ENCODE measurements around the gene VAMP1.
"Not testable (repeated sequence)": the region's sequence is repeated elsewhere in the genome, so short reads cannot be mapped to it uniquely, and the experiment has no call there.

VAMP1 gene, protein sequence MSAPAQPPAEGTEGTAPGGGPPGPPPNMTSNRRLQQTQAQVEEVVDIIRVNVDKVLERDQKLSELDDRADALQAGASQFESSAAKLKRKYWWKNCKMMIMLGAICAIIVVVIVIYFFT

DNA sequence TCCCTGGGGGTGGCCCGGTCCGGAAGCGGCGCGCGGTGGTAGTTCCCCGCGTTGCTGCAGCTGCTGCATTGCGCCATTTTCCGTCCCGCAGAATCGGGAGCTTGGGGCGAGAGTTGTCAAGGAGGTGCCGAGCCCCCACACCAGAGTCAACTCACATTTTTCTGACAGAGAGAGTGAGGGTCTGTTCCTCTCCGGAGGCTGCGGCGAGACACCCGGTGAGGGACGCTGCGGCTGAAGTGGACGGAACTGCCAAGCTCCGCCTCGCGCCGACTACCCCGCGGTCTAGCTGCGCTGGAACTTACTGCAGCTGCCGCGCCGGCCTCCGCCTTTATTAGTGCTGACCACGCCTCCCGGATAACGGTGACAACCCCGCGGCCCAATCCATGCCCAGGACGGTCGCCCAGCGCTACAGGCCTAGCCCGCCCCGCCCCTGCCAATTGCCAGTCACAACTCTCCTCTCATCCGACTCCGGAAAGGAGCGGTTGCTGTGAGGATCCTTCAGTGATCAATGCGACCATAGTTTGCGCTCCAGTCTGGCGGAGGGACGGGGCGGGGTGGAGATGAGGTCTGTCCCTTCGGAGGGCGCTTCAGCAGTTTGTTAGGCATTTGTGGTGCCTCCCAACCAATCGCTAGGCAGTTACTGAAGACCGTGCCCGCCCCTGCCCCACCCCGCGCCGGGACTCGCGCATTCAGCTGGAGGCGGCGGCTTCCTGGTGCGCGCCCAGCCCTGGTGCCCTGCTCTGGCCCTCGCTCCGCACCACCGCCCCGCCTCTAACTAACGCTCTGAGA lies at the start of gene VAMP1:
TSS of gene VAMP1 (minus strand) at position 303 of the 789 bp plus-strand sequence. CDS start at position 157, 146 bp downstream.
- peak; percentile 90 to 91 for DNase-seq (ENCODE audit: low read depth in 2 of 2)

DNA sequence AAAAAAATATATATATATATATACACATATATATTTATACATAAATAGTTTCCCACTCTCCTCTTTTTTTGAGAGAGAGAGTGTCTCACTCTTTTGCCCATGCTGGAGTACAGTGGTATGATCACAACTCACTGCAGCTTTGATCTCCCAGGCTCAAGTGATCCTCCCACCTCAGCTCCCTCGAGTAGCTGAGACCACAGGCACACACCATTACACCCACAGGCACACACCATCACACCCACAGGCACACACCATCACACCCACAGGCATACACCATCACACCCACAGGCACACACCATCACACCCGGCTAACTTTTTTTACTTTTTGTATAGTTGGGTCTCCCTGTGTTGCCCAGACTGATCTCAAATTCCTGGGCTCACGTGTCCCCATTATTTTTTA lies 49.7 kb upstream of the VAMP1 start:
- DNase-seq (ENCODE audit: low read depth in 2 of 2) = no peak

DNA sequence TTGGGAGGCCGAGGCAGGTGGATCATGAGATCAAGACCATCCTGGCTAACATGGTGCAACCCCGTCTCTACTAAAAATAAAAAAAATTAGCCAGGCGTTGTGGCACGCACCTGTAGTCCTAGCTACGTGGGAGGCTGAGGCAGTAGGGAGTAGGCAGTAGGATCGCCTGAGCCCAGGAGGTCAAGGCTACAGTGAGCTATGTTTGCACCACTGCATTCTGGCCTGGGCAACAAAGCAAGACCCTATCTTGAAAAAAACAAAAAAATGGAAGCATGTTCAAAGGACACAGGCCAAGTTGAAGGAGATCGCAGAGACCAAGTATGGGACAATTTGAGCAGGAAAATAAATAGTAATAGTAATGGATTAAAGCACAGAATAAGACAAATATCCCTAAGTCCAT lies 37.6 kb upstream of the VAMP1 start:
- no peak for DNase-seq (ENCODE audit: low read depth in 2 of 2)

DNA sequence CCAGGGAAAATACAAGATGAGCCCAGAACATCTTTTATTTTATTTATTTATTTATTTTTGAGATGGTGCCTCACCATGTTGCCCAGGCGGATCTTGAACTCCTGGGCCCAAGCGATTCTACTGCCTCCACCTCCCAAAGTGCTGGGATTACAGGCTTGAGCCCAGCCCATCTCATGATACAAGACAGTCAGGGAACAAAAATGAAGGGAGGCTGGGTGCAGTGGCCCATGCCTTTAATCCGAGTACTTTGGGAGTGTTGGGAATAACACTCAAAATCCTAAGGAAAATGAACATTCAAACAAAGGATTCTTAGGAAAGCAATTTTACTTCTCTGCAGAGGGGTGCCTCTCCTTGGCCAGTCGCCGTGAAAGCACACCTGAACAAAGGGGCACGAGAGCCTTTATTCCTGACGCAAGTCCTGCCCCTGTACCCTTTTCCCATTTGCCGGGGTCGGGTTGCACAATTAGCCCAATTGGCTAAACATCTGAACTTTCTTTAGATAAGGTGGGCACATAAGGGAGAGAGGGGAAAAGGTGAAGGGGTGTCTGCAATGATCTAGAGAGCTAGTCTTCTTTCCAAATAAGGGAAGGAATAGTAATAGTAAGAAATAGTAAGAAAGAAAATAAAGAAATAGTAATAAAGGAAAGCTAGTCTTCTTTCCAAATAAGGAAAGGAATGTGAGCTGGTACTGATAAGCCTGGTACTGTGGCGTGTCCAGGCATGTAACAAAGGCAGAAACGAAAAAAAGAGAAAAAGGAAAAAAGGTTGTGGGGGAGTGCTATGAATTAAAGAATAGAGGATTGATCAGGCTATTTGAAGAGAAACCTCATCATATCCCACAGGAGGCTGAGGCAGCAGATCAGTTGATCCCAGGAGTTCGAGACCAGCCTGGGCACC lies 36.9 kb upstream of the VAMP1 start:
- DNase-seq (ENCODE audit: low read depth in 2 of 2) = no peak

DNA sequence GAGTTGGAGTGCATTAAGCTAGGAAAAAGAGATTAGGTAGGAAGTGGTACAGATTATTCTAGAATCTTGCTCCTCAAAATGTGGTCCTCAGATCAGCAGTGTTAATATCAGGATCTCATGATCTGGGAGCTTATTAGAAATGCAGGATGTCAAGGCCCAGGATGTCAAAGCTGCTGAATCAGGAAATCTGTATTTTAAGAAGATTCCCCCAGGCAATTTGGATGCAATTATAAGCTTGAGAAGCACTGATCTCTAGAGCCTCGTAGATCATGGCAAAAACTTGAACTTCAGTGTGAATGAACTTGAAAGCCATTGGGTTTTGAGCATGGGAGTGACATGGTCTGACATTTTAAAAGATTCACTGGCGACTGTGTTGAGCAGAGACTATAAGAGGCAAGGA lies 30.0 kb upstream of the VAMP1 start:
- DNase-seq (ENCODE audit: low read depth in 2 of 2) = no peak

DNA sequence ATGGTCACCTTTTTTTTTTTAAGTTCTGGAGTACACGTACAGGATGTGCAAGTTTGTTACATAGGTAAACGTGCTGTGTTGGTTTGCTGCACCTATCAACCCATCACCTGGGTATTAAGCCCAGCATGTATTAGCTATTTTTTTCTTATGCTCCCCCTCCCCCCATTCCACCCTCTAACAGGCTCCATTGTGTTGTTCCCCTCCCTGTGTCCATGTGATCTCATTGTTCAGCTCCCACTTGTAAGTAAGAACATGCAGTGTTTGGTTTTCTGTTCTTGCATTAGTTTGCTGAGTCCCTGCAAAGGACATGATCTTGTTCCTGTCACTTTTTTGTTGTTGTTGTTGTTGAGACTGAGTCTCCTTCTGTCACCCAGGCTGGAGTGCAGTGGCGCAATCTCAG lies 26.8 kb upstream of the VAMP1 start:
- DNase-seq (ENCODE audit: low read depth in 2 of 2) = not testable (repeated sequence)

DNA sequence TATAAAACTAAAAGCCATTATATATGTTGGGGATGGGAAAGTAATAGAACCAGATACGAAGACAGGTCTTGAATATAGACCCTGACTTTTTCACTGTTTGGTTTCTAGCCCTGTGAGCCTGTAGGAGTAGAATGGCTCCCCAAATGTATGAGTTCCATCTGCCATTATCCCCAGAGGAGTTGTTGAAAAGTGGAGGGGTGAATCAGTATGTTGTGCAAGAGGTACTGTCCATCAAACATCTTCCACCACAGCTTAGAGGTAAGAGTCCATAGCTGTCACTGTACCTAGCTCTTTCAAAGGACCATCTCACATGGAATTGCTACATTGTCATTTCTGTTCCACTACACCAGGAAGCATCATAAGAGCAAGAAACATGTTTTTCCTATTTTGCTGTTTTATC lies 24.5 kb upstream of the VAMP1 start:
- DNase-seq (ENCODE audit: low read depth in 2 of 2) = no peak

DNA sequence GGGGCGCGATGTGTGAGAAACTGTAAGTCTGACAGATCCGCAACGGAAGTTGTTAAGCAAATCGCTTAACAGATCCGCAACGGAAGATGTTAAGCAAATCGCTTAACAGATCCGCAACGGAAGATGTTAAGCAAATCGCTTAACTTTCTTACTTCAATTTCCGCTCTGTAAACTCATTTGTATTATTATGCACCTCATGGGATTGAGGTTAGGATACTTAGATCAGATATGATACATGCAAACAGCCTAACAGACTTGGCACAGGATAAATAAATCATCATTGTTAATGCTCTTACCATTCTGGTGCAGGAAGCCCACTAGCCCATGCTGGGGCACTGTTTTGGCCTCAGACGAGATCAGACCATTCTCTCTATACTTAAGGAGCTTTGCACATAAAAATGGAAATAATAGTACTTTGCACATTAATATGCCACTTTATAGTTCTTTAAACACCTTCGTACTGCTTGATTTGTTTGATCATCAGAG lies 23.8 kb upstream of the VAMP1 start:
- DNase-seq (ENCODE audit: low read depth in 2 of 2) = no peak

DNA sequence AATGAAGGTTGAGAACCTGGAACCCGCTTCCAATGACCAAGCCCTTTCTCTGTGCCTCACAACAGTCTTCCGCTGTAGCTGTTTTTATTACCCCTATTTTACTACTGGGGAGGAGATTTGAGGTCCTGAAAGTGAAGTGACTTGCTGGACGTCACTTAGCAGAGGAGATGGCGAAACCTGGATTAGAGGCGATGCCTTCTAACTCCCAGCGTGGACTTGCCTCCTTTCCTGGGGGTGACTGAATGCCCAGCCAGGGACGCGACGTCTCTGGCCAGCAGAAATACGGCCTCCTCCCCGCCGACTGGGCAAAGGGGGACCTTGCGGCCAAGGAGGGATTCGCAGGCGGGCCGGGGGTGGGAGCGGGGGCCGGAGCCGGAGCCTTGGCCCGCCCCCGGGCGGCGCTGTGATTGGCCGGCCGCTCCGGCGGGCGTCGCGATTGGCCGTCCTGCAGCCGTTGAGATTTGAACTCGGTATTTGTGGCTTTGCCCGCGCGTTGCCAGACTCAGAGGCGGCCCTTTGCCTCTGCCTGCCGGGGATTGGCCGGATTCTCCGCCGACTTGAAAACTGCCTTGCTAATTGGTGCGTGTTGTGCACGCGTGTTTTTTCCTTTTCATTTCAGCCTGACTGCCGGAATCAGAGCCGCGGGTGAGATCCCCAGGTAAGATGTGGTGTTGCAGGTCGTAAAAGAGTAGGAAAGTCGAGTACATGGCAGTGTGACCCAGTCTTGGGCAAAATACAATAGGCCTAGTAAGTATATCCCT lies 23.2 kb upstream of the VAMP1 start, which contains the start of gene NCAPD2:
TSS of gene NCAPD2 (plus strand) at position 606 of the 761 bp plus-strand sequence. CDS start 997 bp downstream, outside the sequence.
- DNase-seq (ENCODE audit: low read depth in 2 of 2) = peak; percentile 85 to 93

DNA sequence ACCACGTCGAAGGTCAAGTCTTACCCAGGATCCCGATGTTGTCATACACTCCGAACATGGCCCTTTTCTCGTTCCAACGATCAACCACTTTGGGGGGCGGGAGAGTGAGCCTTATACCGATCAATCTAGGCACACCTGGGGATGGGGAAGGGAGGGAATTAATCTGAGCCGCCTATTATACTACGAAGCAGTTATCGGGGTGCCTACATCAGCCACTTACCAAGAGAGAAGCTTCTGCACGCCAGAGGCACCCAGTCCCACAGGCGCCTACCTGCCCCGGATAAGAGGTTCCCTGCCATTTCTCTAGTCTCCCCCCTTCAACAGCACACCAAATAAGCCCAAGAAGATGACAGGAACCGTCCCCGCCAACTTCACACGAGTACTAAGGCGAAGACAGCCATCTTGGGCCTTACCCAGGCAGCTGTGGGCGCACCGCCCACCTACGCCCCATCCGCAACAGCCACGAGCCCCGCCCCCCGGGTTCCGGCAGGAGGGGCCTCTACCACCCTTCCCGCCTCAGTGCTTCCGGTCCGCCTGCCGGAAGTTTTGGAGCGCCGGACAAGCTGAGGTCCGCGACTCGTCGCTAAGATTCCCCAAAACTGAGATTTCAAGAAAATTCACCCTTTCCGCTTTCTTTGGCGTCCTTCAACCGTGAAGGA lies 22.5 kb upstream of the VAMP1 start, which contains the start of gene MRPL51:
TSS of gene MRPL51 (minus strand) at position 425 of the 659 bp plus-strand sequence. CDS start at position 299, 126 bp downstream.
- peak; percentile 87 to 95 for DNase-seq (ENCODE audit: low read depth in 2 of 2)

DNA sequence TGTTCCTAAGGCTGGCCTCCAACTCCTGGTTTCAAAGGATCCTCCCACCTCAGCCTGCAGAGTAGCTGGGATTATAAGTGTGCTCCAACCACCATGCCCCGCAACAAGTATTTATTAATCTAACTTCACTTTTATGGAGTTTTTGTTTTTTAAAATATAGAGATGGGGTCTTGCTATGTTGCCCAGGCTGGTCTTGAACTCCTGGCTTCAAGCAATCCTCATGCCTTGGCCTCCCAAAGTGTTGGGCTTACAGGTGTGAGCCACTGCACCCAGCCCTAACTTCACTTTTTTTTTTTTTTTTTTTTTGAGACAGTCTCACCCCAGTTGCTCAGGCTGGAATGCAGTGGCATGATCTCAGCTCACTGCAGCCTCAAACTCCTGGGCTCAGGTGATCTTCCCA lies 20.2 kb upstream of the VAMP1 start:
- not testable (repeated sequence) for DNase-seq (ENCODE audit: low read depth in 2 of 2)

DNA sequence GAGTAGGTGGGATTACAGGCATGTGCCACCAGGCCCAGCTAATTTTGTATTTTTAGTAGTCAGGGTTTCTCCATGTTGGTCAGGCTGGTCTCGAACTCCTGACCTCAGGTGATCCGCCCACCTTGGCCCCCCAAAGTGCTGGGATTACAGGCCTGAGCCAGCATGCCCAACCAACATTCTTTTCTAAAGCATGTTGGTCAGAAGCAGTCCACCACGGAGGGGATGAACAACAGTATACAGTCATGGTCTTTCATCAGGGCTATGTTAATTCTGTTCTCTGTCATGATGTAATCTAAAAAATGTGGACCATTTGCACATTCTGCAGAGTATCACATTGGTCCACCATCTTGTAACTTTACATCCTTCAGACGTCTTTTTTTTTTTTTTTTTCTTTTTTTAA lies 19.0 kb upstream of the VAMP1 start:
- no peak for DNase-seq (ENCODE audit: low read depth in 2 of 2)

DNA sequence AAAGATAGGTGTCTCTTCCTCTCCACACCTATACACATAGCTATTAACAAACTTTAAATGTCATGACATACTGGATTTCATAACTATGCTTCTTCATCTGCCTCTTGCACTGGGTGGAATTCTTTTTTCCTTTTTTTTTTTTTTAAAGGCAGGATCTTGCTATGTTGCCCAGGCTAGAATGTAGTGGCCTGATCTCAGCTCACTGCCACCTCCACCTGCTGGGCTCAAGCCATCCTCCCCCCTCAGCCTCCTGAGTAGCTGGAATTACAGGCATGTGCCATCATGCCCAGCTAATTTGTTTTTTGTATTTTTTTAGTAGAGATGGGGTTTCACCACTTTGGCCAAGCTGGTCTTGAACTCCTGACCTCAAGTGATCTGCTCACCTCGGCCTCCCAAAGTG lies 17.8 kb upstream of the VAMP1 start:
- no peak for DNase-seq (ENCODE audit: low read depth in 2 of 2)

DNA sequence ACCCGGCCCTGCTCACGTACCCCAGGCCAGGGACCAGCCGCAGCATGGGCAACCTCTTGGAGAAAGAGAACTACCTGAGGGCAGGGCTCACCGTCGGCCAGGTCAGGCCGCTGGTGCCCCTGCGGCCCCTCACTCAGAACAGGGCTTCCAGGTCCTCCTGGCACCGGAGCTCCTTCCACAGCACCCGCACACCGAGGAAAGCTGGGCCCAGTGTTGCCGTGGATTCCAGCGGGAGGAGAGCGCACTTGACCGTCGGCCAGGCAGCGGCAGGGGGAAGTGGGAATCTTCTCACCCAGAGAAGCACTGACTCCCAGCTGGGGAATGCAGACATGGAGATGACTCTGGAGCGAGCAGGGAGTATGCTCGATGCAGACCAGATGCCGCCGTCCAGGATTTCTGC lies 7.9 kb upstream of the VAMP1 start:
- no peak for DNase-seq (ENCODE audit: low read depth in 2 of 2)

DNA sequence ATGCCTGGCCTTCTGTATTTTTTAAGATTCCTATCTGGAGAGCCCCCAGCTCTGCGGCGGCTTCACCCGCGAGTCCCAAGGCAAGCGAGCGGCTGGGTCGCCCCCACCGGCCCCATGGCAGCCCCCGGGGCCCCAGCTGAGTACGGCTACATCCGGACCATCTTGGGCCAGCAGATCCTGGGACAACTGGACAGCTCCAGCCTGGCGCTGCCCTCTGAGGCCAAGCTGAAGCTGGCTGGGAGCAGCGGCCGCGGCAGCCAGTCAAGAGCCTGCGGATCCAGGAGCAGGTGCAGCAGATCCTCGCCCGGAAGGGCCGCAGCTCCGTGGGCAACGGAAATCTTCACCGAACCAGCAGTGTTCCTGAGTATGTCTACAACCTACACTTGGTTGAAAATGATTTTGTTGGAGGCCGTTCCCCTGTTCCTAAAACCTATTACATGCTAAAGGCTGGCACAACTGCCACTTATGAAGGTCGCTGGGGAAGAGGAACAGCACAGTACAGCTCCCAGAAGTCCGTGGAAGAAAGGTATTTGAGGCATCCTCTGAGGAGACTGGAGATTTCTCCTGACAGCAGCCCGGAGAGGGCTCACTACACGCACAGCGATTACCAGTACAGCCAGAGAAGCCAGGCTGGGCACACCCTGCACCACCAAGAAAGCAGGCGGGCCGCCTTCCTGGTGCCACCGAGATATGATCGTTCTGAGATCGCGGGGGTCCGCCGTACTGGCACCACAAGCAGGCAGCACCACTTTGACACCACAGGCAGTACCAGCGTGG lies 7.3 kb upstream of the VAMP1 start:
- DNase-seq (ENCODE audit: low read depth in 2 of 2) = not testable (repeated sequence)

DNA sequence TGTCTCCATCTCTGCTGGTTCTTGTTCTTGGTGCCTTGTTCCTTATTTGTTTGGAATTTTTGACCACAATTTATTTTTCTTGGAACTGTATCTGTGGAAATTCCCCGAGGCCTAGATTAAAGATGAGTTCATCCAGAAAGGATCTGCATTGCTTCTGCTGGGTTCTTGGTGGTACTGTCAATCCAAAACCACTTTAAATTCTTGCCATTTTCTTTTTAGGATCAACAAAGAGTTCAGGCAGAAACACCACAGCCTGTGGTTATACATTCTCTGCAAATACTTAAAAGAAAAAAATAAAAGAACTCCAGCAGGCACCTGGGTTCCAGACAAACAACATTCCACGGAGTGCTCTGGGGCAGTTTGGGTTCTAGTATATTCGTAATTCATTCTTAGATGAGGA lies 6.0 kb upstream of the VAMP1 start:
- DNase-seq (ENCODE audit: low read depth in 2 of 2) = no peak

DNA sequence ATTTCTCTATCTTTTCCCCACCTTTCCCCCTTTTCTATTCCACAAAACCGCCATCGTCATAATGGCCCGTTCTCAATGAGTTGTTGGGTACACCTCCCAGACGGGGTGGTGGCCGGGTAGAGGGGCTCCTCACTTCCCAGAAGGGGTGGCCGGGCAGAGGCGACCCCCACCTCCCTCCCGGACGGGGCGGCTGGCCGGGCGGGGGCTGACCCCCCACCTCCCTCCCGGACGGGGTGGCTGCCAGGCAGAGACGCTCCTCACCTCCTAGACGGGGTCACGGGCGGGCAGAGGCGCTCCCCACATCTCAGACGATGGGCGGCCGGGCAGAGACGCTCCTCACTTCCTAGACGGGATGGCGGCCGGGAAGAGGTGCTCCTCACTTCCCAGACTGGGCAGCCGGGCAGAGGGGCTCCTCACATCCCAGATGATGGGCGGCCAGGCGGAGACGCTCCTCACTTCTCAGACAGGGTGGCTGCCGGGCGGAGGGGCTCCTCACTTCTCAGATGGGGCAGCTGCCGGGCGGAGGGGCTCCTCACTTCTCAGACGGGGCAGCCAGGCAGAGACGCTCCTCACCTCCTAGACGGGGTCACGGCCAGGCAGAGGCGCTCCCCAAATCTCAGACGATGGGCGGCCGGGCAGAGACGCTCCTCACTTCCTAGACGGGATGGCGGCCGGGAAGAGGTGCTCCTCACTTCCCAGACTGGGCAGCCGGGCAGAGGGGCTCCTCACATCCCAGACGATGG lies 4.9 kb upstream of the VAMP1 start:
- not testable (repeated sequence) for DNase-seq (ENCODE audit: low read depth in 2 of 2)

DNA sequence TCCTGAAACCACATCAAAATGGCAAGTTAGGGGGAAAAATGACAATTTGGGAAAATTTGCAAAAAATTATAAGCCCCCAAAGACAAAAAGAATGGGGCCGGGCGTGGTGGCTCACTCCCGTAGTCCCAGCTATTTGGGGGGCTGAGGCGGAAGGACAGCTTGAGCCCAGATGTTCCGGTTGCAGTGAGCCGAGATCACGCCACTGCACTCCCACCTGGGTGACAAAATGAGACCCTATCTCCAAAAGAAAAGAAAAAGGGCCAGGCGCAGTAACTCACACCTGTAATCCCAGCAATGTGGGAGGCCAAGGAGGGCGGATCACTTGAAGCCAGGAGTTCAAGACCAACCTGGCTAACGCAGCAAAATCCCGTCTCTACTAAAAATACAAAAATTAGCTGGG lies 2.0 kb upstream of the VAMP1 start:
- DNase-seq (ENCODE audit: low read depth in 2 of 2) = no peak

DNA sequence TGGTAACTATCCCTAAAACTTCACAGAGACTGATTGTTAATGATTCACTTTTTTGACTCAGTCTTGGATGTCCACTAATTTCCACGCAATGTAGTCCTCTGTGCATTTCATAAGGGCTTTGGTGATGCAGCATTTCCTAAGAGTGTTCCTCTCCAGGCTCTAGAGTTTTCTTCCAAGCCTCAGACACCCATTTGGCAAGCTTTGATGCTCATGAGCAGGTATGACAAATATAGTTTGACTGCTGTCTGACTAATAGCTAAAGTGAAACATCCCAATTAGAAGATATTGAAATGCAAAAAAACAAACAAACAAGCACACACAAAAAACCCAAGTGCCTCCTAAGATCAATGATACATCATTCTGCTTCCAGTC lies 1.5 kb upstream of the VAMP1 start:
- no peak for DNase-seq (ENCODE audit: low read depth in 2 of 2)

All from activated CD8-positive, alpha-beta memory T cell treated with anti-CD3 and anti-CD28 coated beads for 4 hours (primary cell).